Measurements from ENCODE around the gene HIPK1.
A peak's percentile ranks its signal among the peaks of the same experiment; 100 is the strongest.

HIPK1 gene

DNA sequence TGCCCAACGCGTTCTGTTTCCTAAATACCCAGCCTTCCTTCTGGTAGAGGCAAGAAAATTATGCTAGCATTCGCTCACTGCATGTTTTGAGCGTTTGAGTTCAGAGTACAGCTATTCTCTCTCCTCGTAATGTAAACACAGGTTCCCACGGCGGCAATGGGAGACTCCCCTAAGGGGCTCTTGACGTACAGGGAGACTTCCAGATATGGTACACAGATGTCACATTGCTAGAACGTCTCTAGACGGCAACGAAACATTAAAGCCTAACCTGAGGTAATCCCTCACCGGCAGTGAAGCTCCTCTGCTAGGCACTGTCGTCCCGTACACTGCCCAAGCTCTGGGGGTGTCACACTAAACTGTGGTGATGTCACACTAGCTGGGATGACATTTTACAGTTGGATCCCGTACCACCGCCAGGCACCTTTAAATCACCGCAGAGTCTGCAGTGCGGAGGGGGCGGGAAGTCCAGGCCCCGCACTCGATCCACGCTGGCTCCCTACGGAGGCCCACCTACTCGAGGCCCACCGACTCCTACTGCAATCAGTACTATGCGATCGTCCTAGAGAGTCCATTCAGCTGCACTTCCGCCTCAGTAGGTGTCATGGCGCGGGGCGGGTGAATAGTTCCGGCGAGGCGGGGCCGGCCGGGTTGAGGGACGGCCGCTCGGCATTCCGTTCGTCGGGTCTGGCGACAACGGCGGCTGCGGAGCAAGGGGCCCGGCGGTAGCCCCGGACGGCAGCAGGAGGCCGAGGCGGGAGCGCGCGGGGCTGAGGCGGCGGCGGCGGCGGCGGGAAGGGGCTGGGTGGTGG is at the start of gene HIPK1:
TSS of gene HIPK1 (plus strand) at position 384 of the 809 bp plus-strand sequence.
- no peaks in the 10 kb centered on the region for H3K36me3 ChIP-seq (ENCODE audit: low read length)
- no peaks in the 10 kb centered on the region for H3K27me3 ChIP-seq (ENCODE audit: low read length)
- H3K79me2 ChIP-seq (ENCODE audit: insufficient read depth, low read length), result peaks cover 45% of the 10 kb centered on the region
- H4K20me1 ChIP-seq (ENCODE audit: low read depth, low read length), result peaks cover 4% of the 10 kb centered on the region; the same call in 1 of the 2 replicates
- H3K4me3 ChIP-seq (ENCODE audit: insufficient read depth, low read length, poor library complexity, severe bottlenecking), result peak within 1 kb of the TSS; percentile 81
- peak within 1 kb of the TSS; percentile 56 for H2AFZ ChIP-seq (ENCODE audit: low read depth, low read length, severe bottlenecking)
- no peaks in the 10 kb centered on the region for H3K9me2 ChIP-seq (replicated peaks; ENCODE audit: insufficient read depth, low read length)
- H3K27ac ChIP-seq (ENCODE audit: low read depth, low read length), result peak within 1 kb of the TSS; percentile 56
- H3K9me3 ChIP-seq (ENCODE audit: insufficient read depth, low read length), result no peaks in the 10 kb centered on the region
- H3K9ac ChIP-seq (ENCODE audit: low read length), result peak within 1 kb of the TSS; percentile 68
- peaks cover 7% of the 10 kb centered on the region; the same call in 1 of the 2 replicates for H3F3A ChIP-seq (ENCODE audit: insufficient read depth)
- H3K4me2 ChIP-seq (ENCODE audit: low read depth, low read length, poor library complexity, severe bottlenecking), result peak within 1 kb of the TSS; percentile 62
- no peak for TF ChIP-seq EZH2phosphoT487 (conservative IDR thresholded peaks at IDR 0.05; ENCODE audit: low read length)
- TF ChIP-seq, protein P1, sequence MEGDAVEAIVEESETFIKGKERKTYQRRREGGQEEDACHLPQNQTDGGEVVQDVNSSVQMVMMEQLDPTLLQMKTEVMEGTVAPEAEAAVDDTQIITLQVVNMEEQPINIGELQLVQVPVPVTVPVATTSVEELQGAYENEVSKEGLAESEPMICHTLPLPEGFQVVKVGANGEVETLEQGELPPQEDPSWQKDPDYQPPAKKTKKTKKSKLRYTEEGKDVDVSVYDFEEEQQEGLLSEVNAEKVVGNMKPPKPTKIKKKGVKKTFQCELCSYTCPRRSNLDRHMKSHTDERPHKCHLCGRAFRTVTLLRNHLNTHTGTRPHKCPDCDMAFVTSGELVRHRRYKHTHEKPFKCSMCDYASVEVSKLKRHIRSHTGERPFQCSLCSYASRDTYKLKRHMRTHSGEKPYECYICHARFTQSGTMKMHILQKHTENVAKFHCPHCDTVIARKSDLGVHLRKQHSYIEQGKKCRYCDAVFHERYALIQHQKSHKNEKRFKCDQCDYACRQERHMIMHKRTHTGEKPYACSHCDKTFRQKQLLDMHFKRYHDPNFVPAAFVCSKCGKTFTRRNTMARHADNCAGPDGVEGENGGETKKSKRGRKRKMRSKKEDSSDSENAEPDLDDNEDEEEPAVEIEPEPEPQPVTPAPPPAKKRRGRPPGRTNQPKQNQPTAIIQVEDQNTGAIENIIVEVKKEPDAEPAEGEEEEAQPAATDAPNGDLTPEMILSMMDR (IDR thresholded peaks at IDR 0.05; ENCODE audit: insufficient read depth, low read length, poor library complexity, severe bottlenecking), result no peak

DNA sequence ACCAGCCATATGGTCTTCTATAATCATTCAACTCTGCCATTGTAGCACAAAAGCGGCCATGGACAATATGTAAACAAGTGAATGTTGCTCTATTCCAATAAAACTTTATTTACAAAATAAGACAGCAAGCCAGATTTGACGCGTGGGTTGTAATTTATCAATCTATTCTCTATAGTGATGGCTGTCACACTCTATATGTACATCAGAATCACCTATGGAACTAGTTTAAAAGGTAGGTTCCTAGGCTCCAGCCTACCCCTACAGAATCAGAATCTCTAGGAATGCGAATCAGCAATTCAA is 49.4 kb upstream of the HIPK1 start:
- Histone ChIP-seq H3K27ac (ENCODE audit: low read depth, low read length) (no peak overlapping the region), H3K36me3 (ENCODE audit: low read length) (no peaks in the 10 kb centered on the region), H3K9me2 (replicated peaks; ENCODE audit: insufficient read depth, low read length) (no peaks in the 10 kb centered on the region), H3K4me2 (ENCODE audit: low read depth, low read length, poor library complexity, severe bottlenecking) (no peak overlapping the region), H3K79me2 (ENCODE audit: insufficient read depth, low read length) (no peaks in the 10 kb centered on the region), H3K9me3 (ENCODE audit: insufficient read depth, low read length) (no peaks in the 10 kb centered on the region), H4K20me1 (ENCODE audit: low read depth, low read length) (no peaks in the 10 kb centered on the region), H3K9ac (ENCODE audit: low read length) (no peak overlapping the region), H3K27me3 (ENCODE audit: low read length) (no peaks in the 10 kb centered on the region), H3F3A (ENCODE audit: insufficient read depth) (no peaks in the 10 kb centered on the region), H2AFZ (ENCODE audit: low read depth, low read length, severe bottlenecking) (no peak overlapping the region), H3K4me3 (ENCODE audit: insufficient read depth, low read length, poor library complexity, severe bottlenecking) (no peak overlapping the region)
- TF ChIP-seq, protein P1 (IDR thresholded peaks at IDR 0.05; ENCODE audit: insufficient read depth, low read length, poor library complexity, severe bottlenecking), result no peak
- TF ChIP-seq EZH2phosphoT487 (conservative IDR thresholded peaks at IDR 0.05; ENCODE audit: low read length), result no peak

DNA sequence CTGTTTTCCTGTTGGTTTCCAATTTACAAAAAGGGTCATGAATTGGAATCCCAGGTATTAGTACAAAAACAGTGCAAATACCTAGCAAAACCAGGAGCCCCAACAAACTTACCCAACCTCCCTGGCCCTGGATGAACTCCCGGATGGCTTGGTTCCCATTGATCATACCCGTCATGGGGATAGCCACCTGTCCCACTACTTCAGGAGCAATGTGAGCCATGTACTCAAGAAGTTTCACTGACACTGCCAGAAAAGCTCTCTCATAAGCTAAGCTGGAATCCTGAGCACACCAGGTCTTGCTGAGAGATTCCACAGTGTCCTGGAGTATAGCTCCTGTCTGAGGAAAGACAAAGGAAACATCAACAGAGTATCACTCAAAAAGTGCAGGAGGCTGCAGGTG is 47.5 kb upstream of the HIPK1 start:
- Histone ChIP-seq H3K9ac (ENCODE audit: low read length) (no peak overlapping the region), H3K4me3 (ENCODE audit: insufficient read depth, low read length, poor library complexity, severe bottlenecking) (no peak overlapping the region), H3K4me2 (ENCODE audit: low read depth, low read length, poor library complexity, severe bottlenecking) (no peak overlapping the region), H4K20me1 (ENCODE audit: low read depth, low read length) (no peaks in the 10 kb centered on the region), H3K27me3 (ENCODE audit: low read length) (no peaks in the 10 kb centered on the region), H3K79me2 (ENCODE audit: insufficient read depth, low read length) (no peaks in the 10 kb centered on the region), H3K27ac (ENCODE audit: low read depth, low read length) (no peak overlapping the region), H3K36me3 (ENCODE audit: low read length) (no peaks in the 10 kb centered on the region), H3F3A (ENCODE audit: insufficient read depth) (no peaks in the 10 kb centered on the region), H2AFZ (ENCODE audit: low read depth, low read length, severe bottlenecking) (no peak overlapping the region), H3K9me2 (replicated peaks; ENCODE audit: insufficient read depth, low read length) (no peaks in the 10 kb centered on the region), H3K9me3 (ENCODE audit: insufficient read depth, low read length) (no peaks in the 10 kb centered on the region)
- TF ChIP-seq, protein P1 (IDR thresholded peaks at IDR 0.05; ENCODE audit: insufficient read depth, low read length, poor library complexity, severe bottlenecking), result no peak
- no peak for TF ChIP-seq EZH2phosphoT487 (conservative IDR thresholded peaks at IDR 0.05; ENCODE audit: low read length)

All from SU-DHL-6 (cell line).